Endothelial cell of umbilical vein (primary cell): ENCODE data around the gene GNA12. TPM values are rescaled to one million over a fixed set of nuclear protein-coding genes. Genes with fewer than 3 reads are reported as not detected.

Source experiments
- BruUV-seq: library from RNA; stranded (reverse); fragments of 400-500 nt; replicated peaks from 2 replicates; lab custom pipeline; 2021; lab: Mats Ljungman, UMichigan
- CTCF ChIA-PET: fragments of 300-600, 350-600 bp; sonication (Branson Sonifier 250); formaldehyde crosslinking; loops from one replicate; lab custom pipeline; 2021; ENCODE audit warnings: antibody characterized with exemption, inconsistent platforms; lab: Charles Lee
- POLR2A ChIA-PET: fragments of 300-600, 350-600 bp; sonication (Branson Sonifier 250); formaldehyde crosslinking; loops from one replicate; lab custom pipeline; 2021; ENCODE audit warnings: antibody characterized with exemption, inconsistent platforms; lab: Charles Lee
- DNase-seq: peaks from one replicate; pipeline ENCODE4 v3.0.0-alpha.2; 2011; ENCODE audit warnings: low read depth, low spot score
- FAIRE-seq: peaks from 2 replicates; lab custom pipeline; 2011; peaks lifted over from hg19 to GRCh38; lab: Jason Lieb, UNC
- H2AFZ ChIP-seq: 2 replicates; pipeline ENCODE4 v1.6.0; 2012; ENCODE audit warnings: low read depth, low read length, control low read depth, inconsistent platforms
- H3K27ac ChIP-seq: 2 replicates; pipeline ENCODE4 v1.5.1; 2011; ENCODE audit warnings: low read depth, mild to moderate bottlenecking, control low read depth, low read length, moderate library complexity; ENCODE audit not compliant: insufficient read depth
- H3K27me3 ChIP-seq, 2 experiments: 2 replicates each; pipeline versions ENCODE4 v1.6.0 to v1.6.1; 2011; ENCODE audit warnings: low read length in 2 of 2, mixed read lengths in 1 of 2; ENCODE audit not compliant: control insufficient read depth in 2 of 2, insufficient read depth in 2 of 2
- H3K36me3 ChIP-seq, 2 experiments: 2 replicates in 1 of 2; 3 replicates in 1 of 2; pipeline ENCODE4 v1.5.1; 2011; ENCODE audit warnings: low read length in 2 of 2, mild to moderate bottlenecking in 1 of 2, moderate library complexity in 1 of 2; ENCODE audit not compliant: control insufficient read depth in 2 of 2, insufficient read depth in 2 of 2; ENCODE audit errors: extremely low read depth in 1 of 2
- H3K4me1 ChIP-seq: 3 replicates; pipeline ENCODE4 v1.5.1; 2011; ENCODE audit warnings: mild to moderate bottlenecking, low read length; ENCODE audit not compliant: control insufficient read depth, insufficient read depth; ENCODE audit errors: extremely low read depth
- H3K4me2 ChIP-seq: 2 replicates; pipeline ENCODE4 v1.6.1; 2011; ENCODE audit warnings: low read length, control low read depth, mixed read lengths; ENCODE audit not compliant: insufficient read depth
- H3K4me3 ChIP-seq, 3 experiments: fragments of 200-600 bp in 1 of 3; sonication (generic), shearing (Covaris generic) in 1 of 3; replicated peaks in 1 of 3; 2 replicates each; pipeline ENCODE4 v1.5.1; 2011 to 2016; ENCODE audit warnings: control low read depth in 3 of 3, low read length in 3 of 3, mild to moderate bottlenecking in 2 of 3, inconsistent platforms in 1 of 3, low read depth in 1 of 3, moderate library complexity in 1 of 3; ENCODE audit not compliant: insufficient read depth in 1 of 3
- H3K79me2 ChIP-seq: 2 replicates; pipeline ENCODE4 v1.6.0; 2012; ENCODE audit warnings: low read length, inconsistent platforms; ENCODE audit not compliant: control insufficient read depth, insufficient read depth
- H3K9ac ChIP-seq: replicated peaks from 2 replicates; pipeline ENCODE3; 2011; ENCODE audit warnings: low read length, control low read depth; ENCODE audit not compliant: insufficient read depth; ENCODE audit errors: extremely low read depth
- H3K9me1 ChIP-seq: replicated peaks from 3 replicates; pipeline ENCODE4 v1.6.0; 2011; ENCODE audit warnings: mild to moderate bottlenecking, low read length; ENCODE audit not compliant: control insufficient read depth, insufficient read depth; ENCODE audit errors: extremely low read depth
- H3K9me3 ChIP-seq: replicated peaks from 2 replicates; pipeline ENCODE4 v1.5.1; 2012; ENCODE audit warnings: low read length, inconsistent platforms; ENCODE audit not compliant: control insufficient read depth, insufficient read depth
- H4K20me1 ChIP-seq: replicated peaks from 2 replicates; pipeline ENCODE3; 2011; ENCODE audit warnings: mild to moderate bottlenecking, low read length; ENCODE audit not compliant: control insufficient read depth, insufficient read depth; ENCODE audit errors: extremely low read depth
- CTCF ChIP-seq, 2 donors: IDR thresholded peaks; 1 replicate in 1 of 2; 2 replicates in 1 of 2; pipeline ENCODE4 v1.5.1; 2011; ENCODE audit warnings: low read length in 2 of 2, mild to moderate bottlenecking in 2 of 2, moderate library complexity in 2 of 2, control low read depth in 1 of 2, inconsistent platforms in 1 of 2, low read depth in 1 of 2; ENCODE audit not compliant: insufficient read depth in 1 of 2; ENCODE audit errors: extremely low read depth in 1 of 2
- EZH2 ChIP-seq: IDR thresholded peaks from 2 replicates; pipeline ENCODE4 v1.6.1; 2012; ENCODE audit warnings: borderline replicate concordance, low read depth, mild to moderate bottlenecking, moderate library complexity, low read length, inconsistent platforms; ENCODE audit not compliant: severe bottlenecking
- FOS ChIP-seq: IDR thresholded peaks from 2 replicates; pipeline ENCODE4 v1.6.1; 2011; ENCODE audit warnings: mild to moderate bottlenecking, low read length, moderate library complexity, borderline replicate concordance; ENCODE audit not compliant: insufficient read depth
- GATA2 ChIP-seq: IDR thresholded peaks from 2 replicates; pipeline ENCODE4 v1.7.0; 2011; ENCODE audit warnings: low read depth, mild to moderate bottlenecking, moderate library complexity, mixed read lengths, low read length; ENCODE audit not compliant: insufficient read length, insufficient read depth
- JUN ChIP-seq: IDR thresholded peaks from 2 replicates; pipeline ENCODE4 v1.6.1; 2011; ENCODE audit warnings: borderline replicate concordance, low read depth; ENCODE audit not compliant: insufficient read length, insufficient read depth
- MAX ChIP-seq: IDR thresholded peaks from 2 replicates; pipeline ENCODE4 v1.6.1; 2011; ENCODE audit not compliant: insufficient read depth, insufficient read length
- MYC ChIP-seq: IDR thresholded peaks from one replicate; pipeline ENCODE4 v1.6.1; 2011; ENCODE audit warnings: mild to moderate bottlenecking, low read depth, low read length
- POLR2A ChIP-seq: IDR thresholded peaks from 2 replicates; pipeline ENCODE4 v1.6.1; 2012; ENCODE audit warnings: low read depth, mild to moderate bottlenecking, control low read depth, low read length
- POLR2AphosphoS5 ChIP-seq: IDR thresholded peaks from 2 replicates; pipeline ENCODE4 v1.6.1; 2012; ENCODE audit warnings: low read depth, mild to moderate bottlenecking, control low read depth, low read length, moderate library complexity; ENCODE audit not compliant: insufficient read depth
- dilution Hi-C: fragments of 300-500 bp; cut with MboI; formaldehyde crosslinking; loops from one replicate; pipeline ENCODE4 v1.15.0; 2019; ENCODE audit warnings: low sequenced_read_pairs; ENCODE audit not compliant: extremely low pct_ligation_motif_present
- intact Hi-C: fragments of 100-400 bp; cut with micrococcal nuclease; formaldehyde crosslinking; loops from one replicate; pipeline ENCODE4 v1.10.0; 2022
- polyA plus RNA-seq, 4 experiments: library from polyadenylated mRNA; depleted of rRNA in 3 of 4; stranded (reverse) in 3 of 4; unstranded in 1 of 4; fragments of >200 nt; gene quantifications; 2 replicates each; pipeline versions ENCODE4 v1.2.1 to v1.2.3, GENCODE V29; 2011 to 2012; ENCODE audit warnings: missing spikeins in 1 of 4
- total RNA-seq: library from RNA; stranded (reverse); gene quantifications from 2 replicates; pipeline ENCODE4 v1.2.3, GENCODE V29; 2021

GNA12 gene
- total and polyA plus RNA-seq, 2 donors (not counting 3 experiments of a cell fraction or from before 2014, with no cell fraction given): 63.0 to 75.1 TPM

GRCh38 chr7:2753148-2753547 lies 91.0 kb downstream of the GNA12 start:
- intact Hi-C loops: no loop called here
- Histone ChIP-seq H2AFZ (no peak overlapping the region), H3K4me2 (no peak overlapping the region), H3K27ac (no peak overlapping the region), H3K36me3 (no peaks in the 10 kb centered on the region), H3K9me1 (no peaks in the 10 kb centered on the region), H3K79me2 (peaks cover 9% of the 10 kb centered on the region), H4K20me1 (no peaks in the 10 kb centered on the region), H3K4me3 (no peak overlapping the region), H3K27me3 (no peaks in the 10 kb centered on the region), H3K9me3 (no peaks in the 10 kb centered on the region), H3K9ac (no peak overlapping the region), H3K4me1 (peaks cover 15% of the 10 kb centered on the region)
- CTCF ChIA-PET: no interaction called here
- DNase-seq: no peak
- TF ChIP-seq MAX (no peak), POLR2A (no peak)
- FAIRE-seq: no peak
- BruUV-seq: no TSS peak
- POLR2A ChIA-PET: no interaction called here
- dilution Hi-C loops: no loop called here

GRCh38 chr7:2751086-2751485 lies 93.0 kb downstream of the GNA12 start:
- Histone ChIP-seq H3K27me3 (no peaks in the 10 kb centered on the region), H3K4me3 (no peak overlapping the region), H3K36me3 (no peaks in the 10 kb centered on the region), H3K9me3 (no peaks in the 10 kb centered on the region), H3K4me1 (no peaks in the 10 kb centered on the region), H3K27ac (no peak overlapping the region), H4K20me1 (no peaks in the 10 kb centered on the region), H3K9me1 (no peaks in the 10 kb centered on the region), H3K79me2 (peaks cover 9% of the 10 kb centered on the region), H3K9ac (no peak overlapping the region), H3K4me2 (no peak overlapping the region), H2AFZ (no peak overlapping the region)
- CTCF ChIA-PET: no interaction called here
- TF ChIP-seq EZH2 (no peak), CTCF (IDR thresholded peaks at IDR 0.05; ENCODE audit: extremely low read depth in 1 of 2, insufficient read depth in 1 of 2, low read depth in 1 of 2, low read length in 2 of 2) (no peak), POLR2AphosphoS5 (no peak), MAX (no peak), GATA2 (no peak), MYC (no peak), JUN (no peak), FOS (no peak), POLR2A (no peak)
- intact Hi-C loops (no loop called here), dilution Hi-C loops (no loop called here)
- FAIRE-seq (no peak), DNase-seq (no peak)
- POLR2A ChIA-PET: no interaction called here
- no TSS peak for BruUV-seq
